Gastroesophageal sphincter (tissue), 3 donors: ENCODE data around the gene CCDC93.

Experiments
- CTCF ChIP-seq, 4 experiments: fragments of 200-600 bp in 2 of 4; fragments of 450-650 bp in 2 of 4; sonication (generic) in 1 of 4; IDR thresholded peaks; one replicate each; pipeline ENCODE4 v1.5.1; 2017 to 2019; ENCODE audit warnings: antibody characterized with exemption in 4 of 4, mild to moderate bottlenecking in 2 of 4, moderate library complexity in 2 of 4
- EP300 ChIP-seq: sonication (generic); formaldehyde crosslinking; IDR thresholded peaks from one replicate; pipeline ENCODE4 v1.6.1; 2017; ENCODE audit warnings: antibody characterized with exemption, mild to moderate bottlenecking
- POLR2A ChIP-seq, 2 donors: fragments of 450-650 bp; IDR thresholded peaks; one replicate each; pipeline ENCODE4 v1.6.1; 2017; ENCODE audit warnings: antibody characterized with exemption in 2 of 2, mild to moderate bottlenecking in 2 of 2, moderate library complexity in 1 of 2

- TF ChIP-seq CTCF (IDR thresholded peaks at IDR 0.05), result no peak
- no peak for TF ChIP-seq POLR2A (IDR thresholded peaks at IDR 0.05)
- TF ChIP-seq EP300, result no peak
These were observed 65.3 kb downstream of the CCDC93 start for GRCh38 chr2:117948615-117949014.
